Activated CD4-positive, alpha-beta T cell treated with anti-CD3 and anti-CD28 coated beads for 24 hours (primary cell): ENCODE data around the gene MTOR.
"Not testable (repeated sequence)": the region's sequence is repeated elsewhere in the genome, so short reads cannot be mapped to it uniquely, and the experiment has no call there.

Experiments used
- DNase-seq, 2 donors: peaks; one replicate each; pipeline ENCODE4 v3.0.0-alpha.2; 2020; ENCODE audit warnings: low read depth in 2 of 2

The MTOR gene

GRCh38 chr1:11180342-11180744 lies 82.0 kb downstream of the MTOR start:
- no peak for DNase-seq

- DNase-seq: not testable (repeated sequence)
Observed at GRCh38 chr1:11179749-11180148, 82.6 kb downstream of the MTOR start.

- DNase-seq: no peak
Observed at GRCh38 chr1:11179125-11179524, 83.2 kb downstream of the MTOR start.

GRCh38 chr1:11178021-11179015 lies 84.0 kb downstream of the MTOR start:
- DNase-seq: no peak

DNA sequence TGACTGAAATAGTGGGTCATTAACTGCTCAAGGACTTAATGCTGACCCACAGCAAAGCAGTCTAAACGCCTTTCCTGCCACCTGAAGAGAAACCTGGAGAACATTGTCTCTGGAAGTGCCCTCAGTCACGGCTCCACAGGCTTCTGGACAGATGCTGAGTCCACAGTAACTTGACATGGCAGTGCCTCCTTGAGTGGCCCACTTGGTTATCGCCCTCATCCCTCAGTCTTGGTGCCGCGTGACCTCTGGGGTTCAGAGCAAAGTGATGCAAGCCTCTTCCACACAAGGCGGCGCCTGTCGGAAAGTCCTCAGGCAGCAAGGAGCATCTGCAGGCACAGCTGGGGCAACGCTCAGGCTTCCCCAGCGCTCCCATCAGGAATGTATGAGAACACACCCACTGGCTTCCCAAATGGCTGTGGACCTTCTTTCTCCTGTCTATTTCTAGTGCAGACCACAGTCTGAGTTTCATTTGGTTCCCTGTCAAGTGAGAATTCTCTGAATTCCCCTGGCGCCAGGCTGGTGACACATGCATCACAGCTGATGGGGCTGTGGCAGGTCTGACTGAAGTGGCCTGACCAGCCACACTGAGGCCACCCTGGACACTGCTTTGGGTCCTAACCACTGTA lies 86.2 kb downstream of the MTOR start:
- no peak for DNase-seq

GRCh38 chr1:11175461-11175860 lies 86.9 kb downstream of the MTOR start:
- no peak for DNase-seq

- DNase-seq: no peak
Observed at GRCh38 chr1:11174261-11174942, 87.9 kb downstream of the MTOR start.

GRCh38 chr1:11170102-11170501 lies 92.2 kb downstream of the MTOR start:
- DNase-seq: no peak

- DNase-seq: no peak
Observed at GRCh38 chr1:11169202-11169601, 93.1 kb downstream of the MTOR start.

DNA sequence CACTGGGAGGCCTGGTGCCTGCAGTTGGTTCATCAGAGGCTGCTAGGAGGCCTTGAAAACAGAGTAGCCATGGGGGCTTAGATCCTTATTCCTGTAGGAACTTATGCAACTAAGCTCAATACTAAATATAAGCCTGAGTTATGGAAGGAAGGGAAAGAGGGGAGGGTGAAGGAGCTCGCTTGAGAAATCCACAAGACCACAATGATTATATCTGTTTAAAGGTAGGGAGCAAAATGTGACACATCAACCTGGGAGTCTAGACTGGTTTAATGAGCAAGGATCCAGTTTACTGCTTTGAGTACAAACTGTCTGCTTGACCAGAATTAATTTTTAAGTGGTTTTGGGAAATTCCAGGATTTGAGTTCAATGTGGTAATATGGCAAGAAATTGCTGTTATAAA lies 93.6 kb downstream of the MTOR start:
- no peak for DNase-seq

GRCh38 chr1:11166744-11167143 lies 95.6 kb downstream of the MTOR start:
- DNase-seq: not testable (repeated sequence)

- DNase-seq: not testable (repeated sequence)
Observed at GRCh38 chr1:11162752-11163151, 99.6 kb downstream of the MTOR start.

DNA sequence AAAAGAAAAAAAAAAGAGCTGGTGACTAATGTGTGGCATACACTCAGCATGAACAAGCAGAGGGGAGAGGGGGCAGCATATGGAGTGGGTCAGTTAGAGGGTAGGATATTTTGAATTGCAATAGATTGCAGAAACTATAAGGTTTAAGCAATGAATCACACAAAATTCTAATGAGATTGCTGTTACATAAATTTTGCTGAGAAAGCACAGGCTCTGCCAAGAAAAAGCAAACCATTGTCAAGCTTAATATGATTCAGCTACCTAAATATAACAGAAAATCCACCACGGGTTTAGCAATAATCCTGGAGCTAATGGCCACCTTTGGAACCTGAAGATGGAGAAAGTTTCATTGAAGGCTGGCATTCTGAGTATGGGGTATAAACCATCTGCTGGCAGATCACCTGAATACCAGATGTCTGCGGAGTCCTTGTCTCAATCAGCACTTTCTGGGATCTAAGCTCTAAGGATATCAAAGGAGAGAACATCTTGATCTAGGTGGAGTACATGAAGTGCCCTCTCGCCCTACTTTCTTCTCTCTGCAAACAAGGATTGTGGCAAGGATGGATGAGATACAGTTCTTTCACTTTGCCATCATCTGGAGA lies 103.5 kb downstream of the MTOR start:
- no peak for DNase-seq

GRCh38 chr1:11158291-11158690 lies 104.1 kb downstream of the MTOR start:
- DNase-seq: no peak

GRCh38 chr1:11157867-11158266 lies 104.5 kb downstream of the MTOR start:
- DNase-seq: no peak

GRCh38 chr1:11157394-11157793 lies 105.0 kb downstream of the MTOR start:
- DNase-seq: no peak

- no peak for DNase-seq
Observed at GRCh38 chr1:11156963-11157362, 105.4 kb downstream of the MTOR start.

GRCh38 chr1:11156441-11156840 lies 105.9 kb downstream of the MTOR start:
- no peak for DNase-seq

GRCh38 chr1:11153184-11153583 lies 109.2 kb downstream of the MTOR start:
- DNase-seq: no peak

DNA sequence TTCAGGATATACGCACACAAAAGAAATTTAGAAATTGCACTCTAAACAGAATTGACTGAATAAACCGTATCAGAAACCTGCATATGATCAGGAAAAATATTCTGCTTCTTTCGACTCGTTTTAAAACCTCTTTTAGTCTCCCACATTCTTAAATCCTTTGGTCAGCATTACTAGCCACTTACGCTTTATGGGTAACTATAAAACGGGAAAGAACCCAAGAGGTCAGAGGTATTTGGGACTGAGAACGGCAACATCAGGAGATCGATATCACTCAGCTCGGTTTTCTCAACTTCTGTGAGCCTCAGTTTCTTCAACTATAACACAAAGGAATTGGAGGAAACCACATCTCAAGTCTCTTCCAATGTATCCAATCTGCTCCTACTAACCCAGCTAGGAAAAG lies 109.6 kb downstream of the MTOR start:
- no peak for DNase-seq

- no peak for DNase-seq
Observed at GRCh38 chr1:11151826-11152612, 110.3 kb downstream of the MTOR start.
